Gastrocnemius medialis (tissue), 4 donors: ENCODE data around the gene PTPN21.

Experiments used
- POLR2A ChIP-seq, 2 donors: fragments of 450-650 bp; IDR thresholded peaks; one replicate each; pipeline ENCODE4 v1.6.1; 2017; ENCODE audit warnings: antibody characterized with exemption in 2 of 2, mild to moderate bottlenecking in 2 of 2, moderate library complexity in 2 of 2
- TF ChIP-seq, protein P1 (sequence below), 5 experiments: fragments of 450-650 bp in 3 of 5; fragments of 200-600 bp in 2 of 5; sonication (generic) in 2 of 5; IDR thresholded peaks in 4 of 5; conservative IDR thresholded peaks in 1 of 5; 1 replicate in 4 of 5; 2 replicates in 1 of 5; pipeline ENCODE4 v1.5.1; 2016 to 2019; ENCODE audit warnings: antibody characterized with exemption in 5 of 5, mild to moderate bottlenecking in 3 of 5, moderate library complexity in 3 of 5

DNA sequence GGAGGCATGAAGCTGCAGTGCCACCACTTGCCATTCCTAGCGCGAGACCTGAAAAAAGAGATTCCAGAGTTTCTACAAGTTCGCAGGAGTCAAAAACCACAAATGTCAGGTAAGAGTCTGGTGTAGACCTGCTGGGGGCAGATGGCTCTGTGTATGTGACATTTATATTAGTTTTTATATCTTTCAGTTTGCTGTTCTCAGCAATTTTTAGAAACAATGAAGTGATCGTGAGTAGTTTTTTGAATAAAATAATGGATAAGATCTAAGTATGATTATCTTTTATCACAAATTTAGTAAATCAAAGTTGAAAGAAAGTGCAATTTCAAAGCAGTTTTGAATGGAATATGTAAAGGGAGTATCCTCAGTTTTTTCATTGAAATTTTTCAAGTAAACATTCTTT lies 17.3 kb upstream of the PTPN21 start:
- TF ChIP-seq, protein P1, sequence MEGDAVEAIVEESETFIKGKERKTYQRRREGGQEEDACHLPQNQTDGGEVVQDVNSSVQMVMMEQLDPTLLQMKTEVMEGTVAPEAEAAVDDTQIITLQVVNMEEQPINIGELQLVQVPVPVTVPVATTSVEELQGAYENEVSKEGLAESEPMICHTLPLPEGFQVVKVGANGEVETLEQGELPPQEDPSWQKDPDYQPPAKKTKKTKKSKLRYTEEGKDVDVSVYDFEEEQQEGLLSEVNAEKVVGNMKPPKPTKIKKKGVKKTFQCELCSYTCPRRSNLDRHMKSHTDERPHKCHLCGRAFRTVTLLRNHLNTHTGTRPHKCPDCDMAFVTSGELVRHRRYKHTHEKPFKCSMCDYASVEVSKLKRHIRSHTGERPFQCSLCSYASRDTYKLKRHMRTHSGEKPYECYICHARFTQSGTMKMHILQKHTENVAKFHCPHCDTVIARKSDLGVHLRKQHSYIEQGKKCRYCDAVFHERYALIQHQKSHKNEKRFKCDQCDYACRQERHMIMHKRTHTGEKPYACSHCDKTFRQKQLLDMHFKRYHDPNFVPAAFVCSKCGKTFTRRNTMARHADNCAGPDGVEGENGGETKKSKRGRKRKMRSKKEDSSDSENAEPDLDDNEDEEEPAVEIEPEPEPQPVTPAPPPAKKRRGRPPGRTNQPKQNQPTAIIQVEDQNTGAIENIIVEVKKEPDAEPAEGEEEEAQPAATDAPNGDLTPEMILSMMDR (IDR thresholded peaks at IDR 0.05 in 4 of 5, conservative IDR thresholded peaks at IDR 0.05 in 1 of 5): no peak
- TF ChIP-seq POLR2A (IDR thresholded peaks at IDR 0.05): no peak
